Esophagus squamous epithelium (tissue), 5 donors: ENCODE data around the gene VWA8. TPM values are rescaled to one million over a fixed set of nuclear protein-coding genes. Genes with fewer than 3 reads are reported as not detected.

Source experiments
- DNase-seq: peaks from one replicate; lab custom pipeline; 2025; lab: John Stamatoyannopoulos, UW
- H3K27ac ChIP-seq, 4 donors: fragments of 200-600 bp; sonication (generic); one replicate each; pipeline ENCODE4 v1.5.1; 2016 to 2019; ENCODE audit warnings: mild to moderate bottlenecking in 1 of 4
- H3K27me3 ChIP-seq, 4 donors: fragments of 200-600 bp; sonication (generic); 1 replicate in 3 of 4; 2 replicates in 1 of 4; pipeline versions ENCODE4 v1.5.1 to v1.6.0; 2017 to 2021; ENCODE audit warnings: antibody characterized with exemption in 1 of 4
- H3K36me3 ChIP-seq, 3 donors: fragments of 200-600 bp; sonication (generic); one replicate each; pipeline ENCODE4 v1.5.1; 2016 to 2019
- H3K4me1 ChIP-seq, 3 donors: fragments of 200-600 bp; sonication (generic); one replicate each; pipeline ENCODE4 v1.5.1; 2017 to 2019
- H3K4me3 ChIP-seq, 4 donors: fragments of 200-600 bp; sonication (generic); 1 replicate in 3 of 4; 2 replicates in 1 of 4; pipeline ENCODE4 v1.5.1; 2016 to 2019; ENCODE audit warnings: mild to moderate bottlenecking in 2 of 4, moderate library complexity in 1 of 4
- H3K9me3 ChIP-seq, 3 donors: fragments of 200-600 bp; sonication (generic); one replicate each; pipeline ENCODE4 v1.5.1; 2016 to 2019
- POLR2A ChIP-seq, 4 donors: fragments of 450-650 bp; IDR thresholded peaks; one replicate each; pipeline ENCODE4 v1.6.1; 2017; ENCODE audit warnings: antibody characterized with exemption in 4 of 4, mild to moderate bottlenecking in 4 of 4, moderate library complexity in 3 of 4
- WGBS, 2 donors: methylation state at CpG; one replicate each; pipeline ENCODE4 v1.1.5; 2018; 5-methylcytosine and 5-hydroxymethylcytosine counted together
- intact Hi-C: fragments of 100-400 bp; cut with DNase I; formaldehyde crosslinking; loops from one replicate; pipeline ENCODE4 v1.15.0; 2022
- total RNA-seq, 4 donors: library from RNA; depleted of rRNA; stranded (reverse); fragments of >200 nt; gene quantifications; one replicate each; pipeline ENCODE4 v1.1.0, GENCODE V29; 2016
- TF ChIP-seq, protein P1 (sequence below), 6 experiments: fragments of 450-650 bp in 4 of 6; fragments of 200-600 bp in 2 of 6; sonication (generic) in 2 of 6; IDR thresholded peaks; one replicate each; pipeline ENCODE4 v1.5.1; 2016 to 2019; ENCODE audit warnings: antibody characterized with exemption in 6 of 6, mild to moderate bottlenecking in 4 of 6, moderate library complexity in 4 of 6
- donor health status: DM: yes; HTN: yes; CAD: no.

Gene VWA8
- total RNA-seq, 4 donors from 2014 or later: 10.5 to 23.7 (median 17.3) TPM

DNA sequence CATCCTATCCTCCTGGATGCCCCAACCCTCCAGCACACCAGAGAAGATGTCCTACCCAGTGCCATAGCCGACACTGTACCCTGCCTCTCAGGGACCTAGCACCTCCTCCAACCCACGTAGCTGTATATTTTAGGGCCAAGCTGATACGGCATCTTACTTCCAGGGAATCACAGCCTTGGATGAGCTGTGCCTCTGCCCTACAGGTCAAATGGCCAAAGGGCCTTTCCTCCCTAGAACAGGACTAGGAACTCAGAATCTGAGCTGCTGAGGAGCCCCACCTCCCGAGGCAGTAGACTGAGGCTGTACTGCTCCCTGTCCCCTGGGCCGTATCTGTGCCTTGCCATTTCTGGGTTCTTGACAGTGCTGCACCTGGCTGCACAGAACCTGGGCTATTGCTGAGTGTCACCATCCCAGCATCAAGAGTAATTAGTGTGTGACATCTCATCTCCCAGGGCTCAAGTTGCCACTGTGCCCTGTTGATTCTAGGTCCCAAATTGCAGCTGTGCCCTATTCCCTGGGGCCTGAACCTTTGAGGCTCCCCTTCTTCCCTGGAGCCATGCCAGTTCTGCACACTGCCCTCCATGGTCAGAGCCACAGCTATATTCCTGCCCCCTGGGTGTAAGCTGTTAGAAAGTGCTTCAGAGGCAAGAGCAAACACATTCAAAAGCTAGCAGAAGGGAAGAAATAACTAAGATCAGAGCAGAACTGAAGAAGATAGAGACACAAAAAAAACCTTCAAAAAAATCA is 41.0 kb downstream of the VWA8 start:
- DNase-seq: no peak
- no peaks in the 10 kb centered on the region for H3K36me3 ChIP-seq
- H3K27ac ChIP-seq: no peak overlapping the region
- TF ChIP-seq, protein P1, sequence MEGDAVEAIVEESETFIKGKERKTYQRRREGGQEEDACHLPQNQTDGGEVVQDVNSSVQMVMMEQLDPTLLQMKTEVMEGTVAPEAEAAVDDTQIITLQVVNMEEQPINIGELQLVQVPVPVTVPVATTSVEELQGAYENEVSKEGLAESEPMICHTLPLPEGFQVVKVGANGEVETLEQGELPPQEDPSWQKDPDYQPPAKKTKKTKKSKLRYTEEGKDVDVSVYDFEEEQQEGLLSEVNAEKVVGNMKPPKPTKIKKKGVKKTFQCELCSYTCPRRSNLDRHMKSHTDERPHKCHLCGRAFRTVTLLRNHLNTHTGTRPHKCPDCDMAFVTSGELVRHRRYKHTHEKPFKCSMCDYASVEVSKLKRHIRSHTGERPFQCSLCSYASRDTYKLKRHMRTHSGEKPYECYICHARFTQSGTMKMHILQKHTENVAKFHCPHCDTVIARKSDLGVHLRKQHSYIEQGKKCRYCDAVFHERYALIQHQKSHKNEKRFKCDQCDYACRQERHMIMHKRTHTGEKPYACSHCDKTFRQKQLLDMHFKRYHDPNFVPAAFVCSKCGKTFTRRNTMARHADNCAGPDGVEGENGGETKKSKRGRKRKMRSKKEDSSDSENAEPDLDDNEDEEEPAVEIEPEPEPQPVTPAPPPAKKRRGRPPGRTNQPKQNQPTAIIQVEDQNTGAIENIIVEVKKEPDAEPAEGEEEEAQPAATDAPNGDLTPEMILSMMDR (IDR thresholded peaks at IDR 0.05): no peak
- TF ChIP-seq POLR2A (IDR thresholded peaks at IDR 0.05): no peak
- H3K4me1 ChIP-seq: peaks cover 6 to 27% (median 7%) of the 10 kb centered on the region in 3 donors
- H3K27me3 ChIP-seq: no peaks in the 10 kb centered on the region
- WGBS, 2 donors: 72 to 80% methylated on average over 5 of the region's 5 CpGs
- H3K4me3 ChIP-seq: no peak overlapping the region
- H3K9me3 ChIP-seq: peaks cover 0 to 17% (median 0%) of the 10 kb centered on the region in 3 donors
- intact Hi-C loops: no loop called here

GRCh38 chr13:41919031-41919740 is 41.7 kb downstream of the VWA8 start:
- DNase-seq: no peak
- no peak overlapping the region for H3K27ac ChIP-seq
- no peaks in the 10 kb centered on the region for H3K36me3 ChIP-seq
- peaks cover 0 to 9% (median 0%) of the 10 kb centered on the region in 3 donors for H3K9me3 ChIP-seq
- H3K4me1 ChIP-seq: peaks cover 6 to 28% (median 7%) of the 10 kb centered on the region in 3 donors
- whole genome bisulfite sequencing, 2 donors: 68 to 73% methylated on average over 3 of the region's 3 CpGs
- intact Hi-C loops: no loop called here
- H3K27me3 ChIP-seq: no peaks in the 10 kb centered on the region
- TF ChIP-seq, protein P1 (IDR thresholded peaks at IDR 0.05): no peak
- TF ChIP-seq POLR2A (IDR thresholded peaks at IDR 0.05): no peak
- no peak overlapping the region for H3K4me3 ChIP-seq

GRCh38 chr13:41917641-41918040 is 43.3 kb downstream of the VWA8 start:
- H3K4me3 ChIP-seq: no peak overlapping the region
- no peak overlapping the region for H3K27ac ChIP-seq
- no peaks in the 10 kb centered on the region for H3K9me3 ChIP-seq
- 45 to 48% methylated on average over 1 of the region's 1 CpG for WGBS, 2 donors
- no peak for TF ChIP-seq POLR2A (IDR thresholded peaks at IDR 0.05)
- TF ChIP-seq, protein P1 (IDR thresholded peaks at IDR 0.05): no peak
- peaks cover 6 to 28% (median 7%) of the 10 kb centered on the region in 3 donors for H3K4me1 ChIP-seq
- no peak for DNase-seq
- H3K27me3 ChIP-seq: no peaks in the 10 kb centered on the region
- intact Hi-C loops: no loop called here
- no peaks in the 10 kb centered on the region for H3K36me3 ChIP-seq

DNA sequence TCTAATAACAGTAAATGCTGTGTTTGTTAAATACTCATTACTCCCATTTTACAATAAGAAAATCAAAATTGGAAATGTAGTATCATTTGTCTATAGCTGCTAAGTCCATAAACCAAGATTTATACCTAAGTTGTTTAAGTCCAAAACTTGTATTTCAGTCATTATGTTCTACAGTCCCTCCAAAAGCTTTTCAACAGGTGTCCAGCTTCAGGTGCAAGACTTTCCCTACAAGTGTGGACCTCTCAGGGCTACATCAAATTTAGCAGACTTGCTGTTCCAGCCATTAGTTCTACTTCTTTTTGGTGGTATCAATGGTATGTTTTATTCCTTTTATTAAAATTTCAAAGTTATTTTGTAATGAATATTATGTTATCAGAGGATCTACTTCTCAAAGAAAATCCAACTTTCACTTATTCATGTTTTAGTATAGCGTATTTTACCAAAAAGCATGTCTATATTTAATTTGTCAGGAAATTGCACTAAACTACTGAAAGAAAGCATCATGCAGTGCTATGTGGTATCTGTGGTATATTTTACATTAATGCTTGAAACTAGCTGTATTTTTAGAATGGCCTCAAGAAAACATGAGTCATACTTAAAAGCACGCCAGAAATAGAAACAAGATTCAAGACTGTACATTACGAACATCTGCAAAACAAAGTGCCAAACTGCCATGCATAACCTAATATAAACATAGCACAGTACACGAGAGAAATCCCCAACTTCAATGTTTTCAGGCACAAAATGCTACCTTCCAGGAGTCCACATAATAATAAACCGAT is 44.5 kb downstream of the VWA8 start:
- Histone ChIP-seq H3K4me1 (peaks cover 6 to 28% (median 7%) of the 10 kb centered on the region in 3 donors), H3K4me3 (no peak overlapping the region), H3K27me3 (no peaks in the 10 kb centered on the region), H3K36me3 (no peaks in the 10 kb centered on the region), H3K27ac (no peak overlapping the region), H3K9me3 (no peaks in the 10 kb centered on the region)
- WGBS, 2 donors: 17 to 27% methylated on average over 5 of the region's 5 CpGs
- DNase-seq: no peak
- TF ChIP-seq, protein P1 (IDR thresholded peaks at IDR 0.05): no peak
- TF ChIP-seq POLR2A (IDR thresholded peaks at IDR 0.05): no peak
- intact Hi-C loops: no loop called here
